ENCODE data around the gene LCMT2.

The LCMT2 gene

GRCh38 chr15:43329960-43330779, at the start of gene LCMT2:
Gene LCMT2 (minus strand): TSS chr15:43330573. CDS start chr15:43330489, 84 bp downstream.
- DNase-seq, result peak; percentile 75

GRCh38 chr15:43378601-43379000, 48.2 kb upstream of the LCMT2 start:
- DNase-seq, result no peak

GRCh38 chr15:43376017-43376705, 45.8 kb upstream of the LCMT2 start:
- no peak for DNase-seq

- DNase-seq, result peak; percentile 56
Measured at GRCh38 chr15:43370975-43371974, 40.9 kb upstream of the LCMT2 start, which contains the start of the genes TUBGCP4 and ZSCAN29. Gene TUBGCP4 (plus strand): TSS chr15:43371101. CDS start chr15:43371355, 254 bp downstream. Gene ZSCAN29 (minus strand): TSS chr15:43371043. CDS start chr15:43369913, 1,130 bp downstream.

GRCh38 chr15:43370310-43370974, 40.1 kb upstream of the LCMT2 start:
- no peak for DNase-seq

- DNase-seq, result no peak
Measured at GRCh38 chr15:43361313-43361903, 31.0 kb upstream of the LCMT2 start.

GRCh38 chr15:43360821-43361220, 30.4 kb upstream of the LCMT2 start:
- DNase-seq, result no peak

- no peak for DNase-seq
Measured at GRCh38 chr15:43352693-43353382, 22.5 kb upstream of the LCMT2 start.

GRCh38 chr15:43347114-43347513, 16.7 kb upstream of the LCMT2 start:
- no peak for DNase-seq

- DNase-seq, result no peak
Measured at GRCh38 chr15:43346305-43346704, 15.9 kb upstream of the LCMT2 start.

- no peak for DNase-seq
Measured at GRCh38 chr15:43330780-43331087, 361 bp upstream of the LCMT2 start.

- no peak for DNase-seq
Measured at GRCh38 chr15:43329217-43329959, 985 bp downstream of the LCMT2 start.

- DNase-seq, result no peak
Measured at GRCh38 chr15:43325039-43325684, 5.2 kb downstream of the LCMT2 start.

GRCh38 chr15:43318990-43319771, 11.2 kb downstream of the LCMT2 start:
- no peak for DNase-seq

GRCh38 chr15:43317566-43318184, 12.7 kb downstream of the LCMT2 start:
- DNase-seq, result no peak

- no peak for DNase-seq
Measured at GRCh38 chr15:43316971-43317346, 13.4 kb downstream of the LCMT2 start.

GRCh38 chr15:43316016-43316970, 14.1 kb downstream of the LCMT2 start:
- DNase-seq, result no peak
